ENCODE results near the gene FAM204A.

FAM204A gene

GRCh38 chr10:118249714-118250113 is 92.4 kb downstream of the FAM204A start:
- in situ Hi-C loops (cut with MboI; ENCODE audit: low sequenced_read_pairs): loop anchor here (10.0 kb wide), 2 partner anchors 755 to 1035 kb away; no protein-coding TSS in a partner anchor
